NCI-H226 (cell line): Measurements from ENCODE around the gene SH3TC1.

ENCODE experiments used
- DNase-seq: peaks from one replicate; pipeline ENCODE4 v3.0.0-alpha.2; 2015

Gene SH3TC1

DNA sequence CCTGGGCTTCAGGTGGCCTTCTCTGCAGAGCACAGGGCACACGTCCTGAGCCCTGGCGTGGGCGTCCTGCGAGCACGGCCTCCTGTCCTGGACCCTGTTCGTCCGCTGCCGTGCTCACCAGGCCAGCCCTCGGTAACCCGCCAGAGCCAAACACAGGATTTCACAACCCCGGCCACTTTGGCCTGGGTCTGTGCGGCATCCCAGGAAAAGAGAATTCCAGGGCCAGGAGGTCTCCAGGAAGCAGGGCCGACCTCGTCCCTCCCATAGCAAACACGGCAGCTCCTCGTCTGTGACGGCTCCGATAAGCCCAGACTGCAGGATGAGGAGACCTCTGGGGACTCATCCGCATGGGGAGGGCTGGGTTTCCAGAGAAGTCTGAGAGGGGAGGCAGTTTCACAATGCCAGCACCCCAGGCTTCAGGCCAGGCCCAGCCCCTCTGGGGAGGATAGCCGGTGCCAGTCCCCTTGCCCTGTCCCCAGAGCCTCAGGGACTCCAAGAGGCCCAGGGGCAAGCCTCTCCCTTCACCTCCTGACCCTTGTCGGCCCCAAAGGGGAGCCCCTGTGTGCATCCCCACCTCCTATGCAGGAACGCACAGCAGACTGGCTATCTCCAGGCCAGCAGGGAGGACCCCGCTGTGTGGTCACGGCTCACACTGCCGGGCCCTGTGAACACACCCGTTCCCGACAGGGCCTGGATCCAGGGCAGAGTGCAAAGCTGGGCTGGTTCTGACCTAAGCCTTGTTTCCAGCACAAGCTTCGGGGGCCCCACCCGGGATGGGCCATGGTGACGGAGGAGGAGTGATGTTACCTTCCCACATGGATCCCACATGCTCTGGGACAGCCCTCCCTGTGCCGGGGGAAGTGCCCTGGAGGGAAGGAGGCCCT is 48.2 kb downstream of the SH3TC1 start:
- DNase-seq, result no peak

DNA sequence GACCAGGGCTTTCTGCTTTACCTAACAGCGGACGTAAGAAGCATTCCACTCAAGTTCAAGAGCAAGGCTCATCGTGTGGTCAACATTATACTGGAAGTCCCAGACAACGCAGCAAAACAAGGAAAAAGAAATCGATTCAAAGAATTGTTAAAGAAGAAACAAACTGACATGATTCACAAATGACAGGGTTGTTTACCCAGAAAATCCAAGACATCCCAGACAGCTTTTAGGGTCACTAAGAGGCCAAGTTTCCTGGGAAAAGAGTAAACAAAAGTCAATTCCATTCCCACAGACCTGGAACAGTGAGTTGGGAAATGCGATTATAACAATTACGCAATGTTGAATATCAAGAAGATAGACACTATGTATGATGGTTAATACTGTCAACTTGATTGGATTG is 49.0 kb downstream of the SH3TC1 start:
- DNase-seq, result no peak

DNA sequence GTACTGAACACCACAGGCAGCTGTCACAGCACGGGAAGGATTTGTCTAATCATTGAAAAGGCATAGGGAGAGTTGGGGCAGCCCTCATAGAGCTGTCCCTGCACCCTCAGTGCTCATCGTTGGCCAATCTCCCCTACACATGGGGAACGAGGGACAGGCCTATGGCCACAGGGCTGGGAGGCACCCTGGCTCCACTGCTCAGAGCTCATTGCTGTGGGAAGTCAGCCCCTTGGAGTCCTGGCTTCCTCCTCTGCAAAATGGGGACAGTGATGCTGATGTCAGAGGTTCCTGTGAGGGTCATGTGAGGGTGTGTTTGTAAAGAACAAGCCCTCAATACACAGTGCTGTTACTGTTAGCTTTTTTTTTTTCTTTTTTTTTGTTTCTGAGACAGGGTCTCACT is 51.1 kb downstream of the SH3TC1 start:
- DNase-seq, result no peak

DNA sequence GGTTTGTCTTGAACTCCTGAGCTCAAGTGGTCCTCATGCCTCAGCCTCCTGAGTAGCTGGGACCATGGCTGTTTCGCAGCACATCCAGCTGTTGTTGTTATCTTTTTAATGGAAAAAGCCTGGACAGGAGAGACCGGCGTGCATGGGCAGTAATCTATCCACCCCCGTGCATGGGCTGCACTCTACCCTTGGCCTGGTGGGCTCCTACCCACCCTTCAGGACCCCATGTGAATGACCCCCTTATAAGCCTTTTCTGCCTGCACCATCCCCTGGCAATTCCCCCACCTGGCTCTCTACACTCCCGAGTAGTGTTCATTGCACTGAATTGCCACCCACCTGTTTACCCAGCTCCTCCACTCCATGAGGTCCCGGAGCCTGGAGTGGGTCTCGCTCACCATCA is 51.5 kb downstream of the SH3TC1 start:
- DNase-seq, result no peak

DNA sequence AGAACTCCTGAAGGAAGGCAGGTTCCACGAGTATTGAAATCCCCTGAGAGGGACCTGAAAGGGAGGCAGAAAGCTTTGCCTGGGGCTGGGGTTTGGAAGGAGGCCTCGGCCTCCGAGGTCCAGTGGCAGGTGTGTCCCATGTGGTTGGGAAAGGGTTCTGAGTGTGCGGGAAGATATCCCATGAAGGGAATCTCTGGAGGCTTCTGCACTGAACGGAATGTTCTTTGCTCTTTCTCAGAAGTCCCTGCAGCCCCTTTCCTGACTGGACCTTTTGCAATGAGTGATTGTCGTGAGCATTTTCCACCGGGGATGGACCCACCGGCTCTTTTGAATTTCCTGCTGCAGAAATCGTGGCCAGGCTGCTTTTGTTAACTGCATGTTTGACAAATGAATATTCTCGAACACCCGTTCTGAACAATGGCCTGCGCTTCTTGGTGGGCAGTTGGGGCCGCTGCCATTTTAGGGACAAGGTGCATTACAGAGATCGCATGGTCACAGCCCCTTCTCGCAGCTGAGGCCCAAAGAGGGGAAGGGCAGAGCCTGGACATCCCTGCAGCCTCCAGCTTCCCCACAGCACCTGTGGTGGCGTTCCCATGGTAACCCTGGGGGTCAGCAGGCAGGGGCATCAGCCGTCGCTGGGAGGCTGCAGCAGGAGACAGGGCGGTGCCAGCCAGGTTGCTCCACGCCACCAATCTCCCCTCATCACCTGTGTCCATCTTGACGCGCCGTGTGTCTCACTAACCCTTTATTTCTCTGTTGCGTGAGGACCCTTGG is 52.2 kb downstream of the SH3TC1 start:
- DNase-seq, result no peak

DNA sequence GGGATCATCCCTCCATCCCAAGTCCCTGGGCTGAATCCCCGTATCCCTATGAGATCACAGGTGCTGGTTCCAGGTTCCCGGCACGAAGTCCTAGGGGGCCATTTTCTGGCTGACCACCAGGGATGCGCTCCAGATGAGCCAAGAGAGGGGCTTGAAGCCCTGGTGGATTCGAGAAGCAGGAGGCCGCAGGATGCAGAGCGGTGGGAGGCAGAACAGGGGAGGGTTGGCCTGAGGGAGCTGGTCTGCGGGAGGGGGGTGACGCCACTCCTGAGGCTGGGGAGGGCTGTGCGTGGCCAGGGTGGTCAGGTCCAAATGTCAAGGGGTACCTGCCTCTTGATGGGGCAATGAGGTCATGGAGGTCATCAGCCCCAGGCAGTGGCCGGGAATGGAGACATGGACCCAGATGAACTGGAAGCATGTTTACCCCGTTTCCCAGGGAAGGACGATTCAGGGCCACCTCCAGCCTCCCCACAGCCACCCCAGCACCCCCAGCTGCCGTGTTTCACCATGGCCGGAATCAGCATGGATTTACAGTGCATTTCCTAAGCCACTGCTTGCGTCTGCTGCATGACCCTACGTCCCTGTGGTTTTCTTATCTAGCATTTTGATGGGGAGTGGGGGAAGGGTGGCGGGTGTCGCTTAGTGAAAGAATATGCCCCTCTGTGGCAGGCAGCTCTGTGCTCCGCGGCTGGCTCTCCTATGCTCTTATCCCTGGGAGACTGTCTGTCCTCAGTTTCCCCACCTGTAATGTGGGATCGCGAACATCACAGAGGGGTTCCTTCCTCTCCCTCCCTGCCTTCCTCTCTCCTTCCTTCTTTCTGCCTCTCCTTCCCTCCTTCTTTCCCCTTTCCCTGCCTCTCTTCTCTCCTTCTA is 53.4 kb downstream of the SH3TC1 start:
- no peak for DNase-seq

DNA sequence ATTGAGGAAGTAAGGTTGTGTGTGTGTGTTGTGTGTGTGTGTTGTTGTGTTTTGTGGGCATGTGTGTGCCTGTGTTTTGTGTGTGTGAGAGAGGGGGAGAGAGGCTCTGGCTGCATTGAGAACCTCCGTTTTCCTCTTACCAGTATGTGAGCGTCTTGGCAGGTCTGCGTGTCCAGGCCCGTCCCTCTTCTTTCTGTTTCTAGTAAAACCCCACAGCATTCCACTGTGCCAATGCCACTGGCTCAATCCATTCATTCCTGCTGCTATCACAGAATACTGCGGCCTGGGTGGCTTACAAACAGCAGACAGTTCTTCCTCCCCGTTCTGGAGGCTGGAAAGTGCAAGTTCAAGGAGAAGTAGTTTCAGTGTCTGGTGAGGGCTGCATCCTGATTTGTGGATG is 55.0 kb downstream of the SH3TC1 start:
- no peak for DNase-seq

DNA sequence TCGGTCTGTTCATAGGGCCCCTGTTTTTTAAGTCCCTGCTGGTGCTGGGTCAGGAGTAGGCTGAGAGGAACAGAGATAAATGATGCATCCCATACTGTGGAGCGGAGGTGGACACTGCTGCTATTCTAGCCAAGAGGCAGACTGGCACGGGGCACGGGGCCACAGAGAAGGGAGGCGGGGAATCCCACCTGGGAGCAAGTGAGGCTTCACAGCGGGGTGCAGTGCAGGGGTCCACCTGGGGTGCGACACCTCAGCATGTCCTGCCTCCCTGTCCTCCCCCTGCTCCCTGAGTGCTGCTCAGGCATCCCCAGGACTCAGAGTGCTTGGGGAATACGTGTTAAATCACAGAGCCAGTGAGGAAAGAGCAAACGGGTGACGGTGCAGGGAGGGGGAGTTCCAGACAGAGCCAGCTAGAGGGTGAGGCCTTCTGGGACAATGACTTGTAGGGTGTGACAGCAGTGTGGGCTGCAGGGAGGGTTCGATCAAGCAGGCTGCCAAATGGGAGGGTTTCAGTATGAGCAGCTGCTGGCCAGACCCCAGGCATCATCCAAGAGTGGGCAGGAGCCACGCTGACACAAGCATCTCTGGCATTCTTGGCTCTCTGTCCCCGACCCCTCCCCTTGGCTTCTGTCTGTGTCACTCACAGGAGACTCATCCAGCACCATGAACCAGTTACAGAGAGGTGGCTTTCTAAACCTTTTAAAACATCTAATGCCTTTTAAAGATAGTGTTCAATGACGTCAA is 56.8 kb downstream of the SH3TC1 start:
- DNase-seq, result no peak

DNA sequence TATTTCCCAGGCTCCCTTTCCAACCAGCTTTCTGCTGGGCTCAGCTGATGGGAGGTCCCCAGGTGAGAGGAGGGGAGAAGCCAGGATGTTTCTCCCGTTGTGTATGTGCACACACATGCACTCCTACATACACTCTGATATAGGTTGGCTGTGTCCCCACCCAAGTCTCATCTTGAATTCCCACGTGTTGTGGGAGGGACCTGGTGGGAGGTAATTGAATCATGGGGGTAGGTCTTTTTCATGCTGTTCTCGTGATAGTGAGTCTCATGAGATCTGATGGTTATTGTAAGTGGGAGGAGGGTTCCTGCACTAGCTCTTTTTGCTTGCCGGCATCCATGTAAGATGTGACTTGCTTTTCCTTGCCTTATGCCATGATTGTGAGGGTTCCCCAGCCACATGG is 58.8 kb downstream of the SH3TC1 start:
- no peak for DNase-seq

DNA sequence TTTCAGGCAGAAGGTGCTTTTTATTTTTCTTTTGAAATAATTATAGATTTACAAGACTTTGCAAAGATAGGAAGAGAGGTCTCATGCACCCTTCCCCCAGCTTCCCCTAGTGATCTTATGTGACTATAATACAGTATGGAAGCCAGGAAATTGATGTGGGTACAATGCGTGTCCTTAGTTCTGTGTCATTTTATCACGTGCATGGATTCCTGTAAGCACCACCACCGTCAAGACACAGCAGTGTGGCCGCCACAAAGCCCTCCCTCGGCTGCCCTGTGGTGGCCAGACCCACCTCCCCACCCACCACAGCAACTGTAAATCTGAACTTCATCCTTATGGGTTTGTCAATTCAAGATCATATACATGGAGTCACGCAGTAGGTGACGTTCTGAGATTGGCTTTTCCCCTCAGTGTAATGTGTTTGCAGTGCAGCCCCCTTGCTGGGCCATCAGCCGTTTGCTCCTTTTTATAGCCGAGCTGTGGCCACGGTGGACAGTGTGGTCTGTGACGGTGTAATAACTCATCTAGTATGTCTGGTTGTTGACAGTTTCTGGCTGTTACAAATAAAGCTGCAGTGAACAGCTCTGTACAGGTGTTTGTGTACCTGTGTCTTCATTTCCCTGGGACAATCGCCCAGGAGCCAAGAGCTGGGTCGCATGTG is 59.6 kb downstream of the SH3TC1 start:
- no peak for DNase-seq

DNA sequence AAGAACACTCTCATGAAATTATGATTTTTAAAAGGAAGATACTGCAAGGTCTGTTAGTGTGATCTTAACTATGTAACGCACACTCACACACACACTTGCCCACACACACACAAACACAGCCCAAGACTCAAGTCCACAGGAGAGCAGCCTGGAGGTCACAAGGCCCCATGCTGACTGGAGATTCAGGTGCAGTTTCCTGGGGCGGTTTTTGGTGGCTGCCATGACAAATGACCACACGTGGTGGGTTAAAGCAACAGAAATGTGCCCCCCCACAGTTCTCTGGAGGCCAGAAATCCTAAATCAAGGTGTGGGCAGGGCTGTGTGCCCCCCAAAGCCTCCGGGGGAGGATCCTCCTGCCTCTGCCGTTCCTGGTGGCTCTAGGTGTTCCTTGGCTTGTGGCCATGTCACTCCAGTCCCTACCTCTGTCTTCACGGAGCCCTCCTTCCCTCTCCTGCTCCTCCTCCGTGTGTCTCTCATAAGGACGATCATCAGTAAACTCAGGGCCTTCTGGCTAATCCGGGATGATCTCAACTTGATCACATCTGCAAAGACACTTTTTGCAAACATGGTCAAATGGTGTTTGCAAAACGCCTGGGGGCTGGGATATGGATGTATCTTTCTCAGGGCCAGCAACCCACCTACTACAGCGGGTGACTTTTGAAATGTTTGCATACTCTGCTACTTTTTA is 60.8 kb downstream of the SH3TC1 start:
- no peak for DNase-seq

DNA sequence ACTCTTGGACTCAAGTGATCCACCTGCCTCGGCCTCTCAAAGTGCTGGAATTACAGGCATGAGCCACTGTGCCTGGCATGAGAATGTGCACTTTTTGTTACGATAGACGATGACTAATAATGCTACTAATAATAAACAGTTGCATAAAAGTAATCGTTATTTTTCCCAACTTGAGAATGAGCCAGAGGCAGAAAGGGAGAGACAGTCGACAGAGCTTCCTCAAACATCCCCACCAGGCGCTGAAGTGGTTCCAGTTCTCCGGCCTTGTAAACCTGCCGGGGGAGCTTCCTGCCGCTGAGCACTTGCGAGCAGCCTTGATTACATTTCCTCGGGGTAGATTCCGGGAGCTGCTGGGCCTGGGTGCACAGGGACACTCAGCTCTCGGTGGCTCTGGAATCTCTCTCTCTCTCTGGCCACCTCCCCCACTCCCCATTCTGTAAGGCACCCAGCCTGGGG is 61.6 kb downstream of the SH3TC1 start:
- DNase-seq, result no peak

DNA sequence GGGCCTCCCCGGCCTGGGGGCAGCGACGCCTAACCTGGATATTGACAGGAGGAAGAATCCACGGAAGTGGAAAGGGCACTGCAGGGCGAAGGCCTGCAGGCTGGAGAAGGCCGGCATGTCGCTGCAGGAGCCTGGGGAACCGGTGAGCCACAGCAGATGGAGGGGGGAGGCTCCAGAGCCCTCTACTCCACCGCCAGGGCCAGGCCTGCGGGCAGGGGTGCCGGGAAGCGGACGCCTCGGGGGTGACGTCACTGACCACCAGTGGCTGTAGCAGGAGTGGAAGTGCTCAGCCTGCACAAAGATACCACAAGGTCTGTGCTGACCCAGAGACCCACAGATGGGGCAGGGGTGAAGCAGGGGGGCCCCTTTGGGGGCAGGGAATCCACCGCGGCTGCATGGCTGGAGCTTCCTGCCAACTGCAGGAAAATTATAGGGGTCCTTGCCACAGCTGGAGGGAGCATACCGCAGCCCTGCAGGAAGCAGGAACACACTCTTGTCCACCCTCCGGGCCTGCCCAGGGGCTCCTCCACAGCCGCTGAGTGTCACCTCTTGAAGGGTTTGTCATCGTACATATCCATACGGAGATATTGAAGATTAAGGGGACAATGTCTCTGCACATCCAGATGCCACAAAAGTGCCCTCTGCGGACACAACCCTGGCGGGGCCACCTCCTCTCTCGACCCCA is 62.9 kb downstream of the SH3TC1 start:
- no peak for DNase-seq

DNA sequence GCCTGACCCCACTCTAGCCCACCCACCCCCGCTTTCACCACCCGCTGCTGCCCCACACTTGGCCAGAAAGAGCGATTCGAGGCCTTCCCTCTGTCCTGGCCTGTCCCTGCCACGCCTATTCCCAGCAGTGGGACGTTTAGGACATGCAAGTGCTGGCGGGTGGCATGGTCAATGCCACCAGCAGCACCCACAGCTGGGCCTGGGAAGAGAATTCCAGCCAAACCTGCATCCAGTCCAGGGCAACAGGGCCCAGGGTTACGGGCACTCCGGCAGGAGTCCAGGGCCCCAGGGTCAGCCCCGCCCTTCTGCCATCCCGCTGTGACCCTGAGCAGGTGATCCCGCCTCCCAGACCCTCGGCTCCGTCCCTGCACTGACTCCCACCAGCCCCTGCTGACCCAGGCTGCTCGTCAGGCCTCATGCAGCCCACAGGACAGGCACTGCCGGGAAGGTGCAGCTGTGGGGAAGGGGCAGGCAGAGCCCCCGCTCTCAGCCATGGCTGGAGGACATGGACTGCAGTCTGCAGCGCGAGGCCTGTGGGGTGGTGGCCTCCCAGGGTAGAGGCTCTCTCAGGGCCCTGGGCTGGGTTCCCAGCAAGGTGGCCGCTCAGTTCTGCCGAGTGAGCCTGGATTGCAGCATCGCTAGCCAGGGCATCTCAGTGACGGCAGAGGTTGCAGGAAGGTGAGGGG is 63.7 kb downstream of the SH3TC1 start:
- DNase-seq, result no peak

DNA sequence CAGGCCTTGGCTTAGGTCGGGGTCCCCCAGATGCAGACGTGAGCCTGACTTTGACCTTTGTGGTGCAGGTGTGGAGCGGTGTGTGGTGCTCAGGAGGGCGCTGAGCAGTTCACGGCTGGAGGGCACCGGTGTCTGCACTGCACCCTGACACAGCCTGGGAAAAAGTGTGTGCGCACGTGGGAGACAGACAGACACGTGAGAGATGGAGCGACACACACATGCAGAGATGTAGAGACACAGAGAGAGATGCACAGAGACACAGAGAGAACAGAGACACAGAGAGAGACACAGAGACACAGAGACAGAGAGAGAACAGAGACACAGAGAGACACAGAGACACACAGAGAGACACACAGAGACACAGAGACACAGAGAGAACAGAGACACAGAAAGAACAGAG is 64.3 kb downstream of the SH3TC1 start:
- DNase-seq, result no peak

DNA sequence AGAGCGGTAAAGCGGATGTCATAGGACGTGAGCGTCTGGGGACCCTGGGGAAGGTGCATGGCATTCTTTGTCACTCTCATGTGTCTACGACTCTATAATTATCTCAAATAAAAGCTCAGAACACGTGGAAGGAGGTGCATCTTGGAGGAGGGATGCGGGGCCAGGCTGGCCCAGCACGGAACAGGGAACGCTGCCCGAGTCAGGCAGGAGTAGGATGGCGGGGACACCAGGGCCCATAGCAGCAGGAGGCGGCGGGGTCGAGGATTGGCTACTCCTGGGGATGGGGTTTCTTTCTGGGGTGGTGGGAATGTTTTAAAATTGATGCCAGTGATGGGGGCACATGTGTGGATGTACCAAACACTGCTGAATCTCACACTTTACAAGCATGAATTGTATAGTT is 65.0 kb downstream of the SH3TC1 start:
- no peak for DNase-seq

DNA sequence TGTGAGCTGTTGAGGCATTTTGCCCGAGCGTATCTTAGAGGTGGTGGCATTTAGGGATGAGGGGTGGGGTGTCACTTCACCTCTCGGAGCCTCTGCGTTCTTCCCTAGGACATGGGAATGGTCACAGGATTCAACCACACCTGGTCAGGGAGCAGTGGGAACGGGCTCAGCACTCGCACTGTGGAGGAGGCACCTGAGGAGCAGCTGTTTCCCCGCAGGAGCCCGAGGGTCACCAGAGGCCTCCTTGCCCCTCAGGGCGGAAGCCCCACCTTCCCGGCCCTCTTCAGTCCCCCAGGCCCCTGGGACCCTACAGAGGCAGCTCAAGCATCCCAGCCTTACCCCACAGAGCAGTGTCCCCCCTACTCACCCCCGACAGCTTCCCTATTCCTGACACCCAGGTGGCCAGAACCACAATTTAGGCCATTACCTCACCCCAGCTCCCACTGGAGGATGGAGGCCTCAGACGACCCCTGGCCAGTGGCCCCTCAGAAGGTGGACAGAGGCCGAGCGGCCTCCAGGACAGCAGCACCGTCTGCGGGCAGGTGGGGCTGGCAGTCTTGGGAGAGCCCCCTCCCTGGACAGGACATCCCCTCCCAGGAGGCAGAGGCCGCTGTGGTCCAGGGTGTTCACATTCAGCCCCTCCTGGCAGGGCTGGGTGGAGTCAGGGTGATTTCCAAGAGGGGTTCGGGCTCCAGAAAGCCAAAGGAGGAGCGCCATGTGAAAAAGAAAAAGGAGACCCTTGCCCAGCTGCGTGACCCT is 66.3 kb downstream of the SH3TC1 start:
- DNase-seq, result no peak

DNA sequence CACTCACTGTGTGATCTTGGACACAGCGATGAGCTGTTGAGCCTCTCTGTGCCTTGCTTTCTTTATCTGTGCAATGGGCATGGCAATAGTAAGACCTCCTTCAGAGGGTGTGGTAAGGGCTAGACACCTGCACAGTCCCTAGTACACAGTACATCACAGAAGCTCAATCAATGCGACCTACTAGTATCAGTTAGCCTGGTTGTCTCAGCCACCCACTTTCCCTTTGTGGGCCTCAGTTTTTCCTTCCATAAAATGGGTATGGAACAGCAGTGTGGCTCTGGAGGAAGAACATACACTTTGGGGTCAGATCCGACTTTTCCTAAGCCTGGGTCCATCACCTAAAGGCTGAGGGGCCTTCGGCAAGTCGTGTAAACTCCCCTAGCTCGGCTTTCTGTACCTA is 67.0 kb downstream of the SH3TC1 start:
- no peak for DNase-seq

DNA sequence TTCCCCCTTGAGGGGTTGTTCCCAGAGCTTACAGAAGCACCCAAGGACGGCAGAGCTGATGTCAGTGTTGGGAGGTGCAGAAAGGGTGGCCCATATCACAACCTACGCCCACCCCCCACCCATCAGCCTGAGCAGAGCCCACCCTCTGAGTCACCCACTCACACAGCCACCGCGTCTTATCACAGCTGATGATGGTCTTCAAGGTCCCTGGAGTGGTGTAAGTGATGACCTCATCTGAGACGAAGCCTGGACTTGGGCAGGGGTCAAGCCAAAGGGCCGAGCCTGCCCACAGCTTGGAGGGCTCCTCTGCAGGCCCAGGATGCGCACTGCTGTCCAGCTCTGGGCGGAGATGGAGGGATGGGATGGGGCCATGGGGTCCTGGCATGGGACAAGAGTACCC is 67.4 kb downstream of the SH3TC1 start:
- no peak for DNase-seq
